ENCODE data around the gene LRRN4CL. TPM values are rescaled to one million over a fixed set of nuclear protein-coding genes. Genes with fewer than 3 reads are reported as not detected.

LRRN4CL gene
- total and polyA plus RNA-seq, 7 donors, result 1.8 to 4.8 (median 3.0) TPM

DNA sequence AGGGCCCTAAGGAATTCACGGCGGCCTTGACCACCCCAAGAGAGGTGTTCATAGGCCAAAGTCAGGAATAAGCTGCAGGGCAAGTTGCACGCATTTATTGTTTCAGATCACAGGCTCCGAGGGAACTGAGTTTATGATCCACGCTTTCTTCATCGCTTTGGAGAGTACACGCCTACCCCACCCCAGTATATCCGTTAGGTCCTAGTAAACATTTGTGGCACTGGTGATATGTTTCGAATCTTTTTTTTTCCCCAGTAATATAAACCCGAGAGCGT is 43.7 kb downstream of the LRRN4CL start:
- peaks cover 24% of the 10 kb centered on the region for H3K4me1 ChIP-seq
- peak overlapping the region; percentile 97 for H3K27ac ChIP-seq
- 9 to 14% (median 10%) methylated on average over 11 of the region's 11 CpGs for WGBS, 3 donors
- DNase-seq (no peak), ATAC-seq (no peak)
- H3K27me3 ChIP-seq (ENCODE audit: insufficient read depth in 3 of 3, low read length in 2 of 3), result no peaks in the 10 kb centered on the region
- TF ChIP-seq CTCF (IDR thresholded peaks at IDR 0.05), result no peak
- H3K36me3 ChIP-seq (ENCODE audit: insufficient read depth in 1 of 2, low read depth in 1 of 2), result peaks cover 0 to 54% of the 10 kb centered on the region in 2 donors
- intact Hi-C loops (cut with DNase I), result no loop called here
- peak overlapping the region; percentile 100 for H3K4me3 ChIP-seq
- H3K9me3 ChIP-seq, result no peaks in the 10 kb centered on the region

DNA sequence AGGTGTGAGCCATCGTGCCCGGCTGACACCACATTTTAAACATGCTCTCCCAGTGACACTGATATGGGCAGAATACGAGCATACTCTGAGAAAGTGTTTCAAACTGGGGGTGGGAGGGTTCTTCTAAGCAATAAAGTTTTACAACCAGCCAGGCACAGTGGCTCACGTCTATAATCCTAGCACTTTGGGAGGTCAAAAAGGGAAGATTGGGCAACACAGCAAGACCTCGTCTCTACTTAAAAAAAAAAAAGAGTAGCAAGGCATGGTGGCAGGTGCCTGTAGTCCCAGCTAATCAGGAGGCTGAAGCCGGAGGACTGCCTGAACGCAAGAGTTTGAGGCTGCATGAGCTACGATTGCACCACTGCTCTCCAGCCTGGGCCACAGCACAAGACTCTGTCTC is 45.1 kb downstream of the LRRN4CL start:
- Histone ChIP-seq H3K36me3 (ENCODE audit: insufficient read depth in 1 of 2, low read depth in 1 of 2) (peaks cover 0 to 48% of the 10 kb centered on the region in 2 donors), H3K27me3 (ENCODE audit: insufficient read depth in 3 of 3, low read length in 2 of 3) (no peaks in the 10 kb centered on the region), H3K4me1 (peaks cover 24% of the 10 kb centered on the region), H3K9me3 (no peaks in the 10 kb centered on the region), H3K4me3 (no peak overlapping the region), H3K27ac (no peak overlapping the region)
- no peak for TF ChIP-seq CTCF (IDR thresholded peaks at IDR 0.05)
- ATAC-seq, result no peak
- intact Hi-C loops (cut with DNase I), result no loop called here
- 75 to 82% (median 75%) methylated on average over 8 of the region's 8 CpGs for WGBS, 3 donors
- no peak for DNase-seq

Other genes starting within 250 kb of the LRRN4CL start
- 100 to 1,000 TPM; 376 to 679 (median 425) TPM for gene AHNAK, start 142.7 kb downstream of the LRRN4CL start, total RNA-seq
- 100 to 1,000 TPM in 2 of 3 donors, 10 to 100 TPM in 1; 93.5 to 227 (median 206) TPM for gene AHNAK, start 142.7 kb downstream of the LRRN4CL start, polyA plus RNA-seq
- gene EEF1G, start 115.6 kb downstream of the LRRN4CL start, total RNA-seq, result 1,000 to 10,000 TPM; 1,137 to 1,954 (median 1,509) TPM
- 1,000 to 10,000 TPM; 1,687 to 2,356 (median 2,243) TPM for gene EEF1G, start 115.6 kb downstream of the LRRN4CL start, polyA plus RNA-seq
- 10 to 100 TPM; 14.3 to 23.7 (median 19.6) TPM for gene TUT1, start 98.0 kb downstream of the LRRN4CL start, total RNA-seq
- 10 to 100 TPM; 12.1 to 15.5 (median 12.7) TPM for gene TUT1, start 98.0 kb downstream of the LRRN4CL start, polyA plus RNA-seq
- gene MTA2, start 87.7 kb downstream of the LRRN4CL start, total RNA-seq, result 10 to 100 TPM; 20.0 to 32.5 (median 28.6) TPM
- 10 to 100 TPM; 18.4 to 27.1 (median 26.9) TPM for gene MTA2, start 87.7 kb downstream of the LRRN4CL start, polyA plus RNA-seq
- 10 to 100 TPM; 14.1 to 19.5 (median 16.9) TPM for gene EML3, start 76.8 kb downstream of the LRRN4CL start, total RNA-seq
- 10 to 100 TPM in 2 of 3 donors, 1 to 10 TPM in 1; 7.4 to 11.3 (median 11.1) TPM for gene EML3, start 76.8 kb downstream of the LRRN4CL start, polyA plus RNA-seq
- gene ROM1, start 76.3 kb downstream of the LRRN4CL start, total RNA-seq, result 1 to 10 TPM; 2.0 to 4.4 (median 3.1) TPM
- gene ROM1, start 76.3 kb downstream of the LRRN4CL start, polyA plus RNA-seq, result 1 to 10 TPM; 3.7 to 5.5 (median 4.7) TPM
- gene B3GAT3, start 67.5 kb downstream of the LRRN4CL start, total RNA-seq, result 10 to 100 TPM in 3 of 4 donors, 1 to 10 TPM in 1; 7.4 to 11.8 (median 11.0) TPM
- 10 to 100 TPM; 11.7 to 37.6 (median 20.0) TPM for gene B3GAT3, start 67.5 kb downstream of the LRRN4CL start, polyA plus RNA-seq
- gene GANAB, start 42.9 kb downstream of the LRRN4CL start, total RNA-seq, result 10 to 100 TPM; 59.7 to 62.2 (median 61.4) TPM
- gene GANAB, start 42.9 kb downstream of the LRRN4CL start, polyA plus RNA-seq, result 10 to 100 TPM; 34.3 to 64.6 (median 62.0) TPM
- gene INTS5, start 36.2 kb downstream of the LRRN4CL start, total RNA-seq, result 10 to 100 TPM; 13.5 to 20.6 (median 17.1) TPM
- 10 to 100 TPM in 1 of 3 donors, 1 to 10 TPM in 2; 8.1 to 19.9 (median 9.3) TPM for gene INTS5, start 36.2 kb downstream of the LRRN4CL start, polyA plus RNA-seq
- gene C11orf98, start 24.3 kb downstream of the LRRN4CL start, total RNA-seq, result 10 to 100 TPM; 29.8 to 50.9 (median 50.2) TPM
- 100 to 1,000 TPM in 1 of 3 donors, 10 to 100 TPM in 2; 87.1 to 155 (median 93.1) TPM for gene C11orf98, start 24.3 kb downstream of the LRRN4CL start, polyA plus RNA-seq
- 10 to 100 TPM in 2 of 4 donors, 1 to 10 TPM in 2; 3.8 to 12.8 (median 9.4) TPM for gene CSKMT, start 24.2 kb downstream of the LRRN4CL start, total RNA-seq
- 10 to 100 TPM in 1 of 3 donors, 1 to 10 TPM in 2; 4.8 to 11.4 (median 7.8) TPM for gene CSKMT, start 24.2 kb downstream of the LRRN4CL start, polyA plus RNA-seq
- 1 to 10 TPM; 5.2 to 8.8 (median 7.1) TPM for gene UQCC3, start 17.9 kb downstream of the LRRN4CL start, total RNA-seq
- 10 to 100 TPM in 1 of 3 donors, 1 to 10 TPM in 2; 6.4 to 16.5 (median 8.6) TPM for gene UQCC3, start 17.9 kb downstream of the LRRN4CL start, polyA plus RNA-seq
- gene LBHD1, start 17.3 kb downstream of the LRRN4CL start, total RNA-seq, result 1 to 10 TPM in 3 of 4 donors, under 1 TPM in 1; 0.74 to 3.2 (median 1.9) TPM
- 1 to 10 TPM in 2 of 3 donors, under 1 TPM in 1; 0.98 to 3.6 (median 1.6) TPM for gene LBHD1, start 17.3 kb downstream of the LRRN4CL start, polyA plus RNA-seq
- gene UBXN1, start 10.5 kb downstream of the LRRN4CL start, total RNA-seq, result 100 to 1,000 TPM; 102 to 204 (median 149) TPM
- gene UBXN1, start 10.5 kb downstream of the LRRN4CL start, polyA plus RNA-seq, result 100 to 1,000 TPM; 225 to 376 (median 295) TPM
- gene BSCL2, start 17.9 kb upstream of the LRRN4CL start, total RNA-seq, result 10 to 100 TPM; 17.0 to 45.4 (median 29.0) TPM
- 100 to 1,000 TPM in 1 of 3 donors, 10 to 100 TPM in 2; 61.5 to 174 (median 63.5) TPM for gene BSCL2, start 17.9 kb upstream of the LRRN4CL start, polyA plus RNA-seq
- gene GNG3, start 18.1 kb upstream of the LRRN4CL start, total RNA-seq, result not detected
- under 1 TPM in 2 of 3 donors, not detected in 1; 0.10 to 0.39 TPM for gene GNG3, start 18.1 kb upstream of the LRRN4CL start, polyA plus RNA-seq
- 10 to 100 TPM; 27.2 to 39.7 (median 31.4) TPM for gene HNRNPUL2, start 37.9 kb upstream of the LRRN4CL start, total RNA-seq
- gene HNRNPUL2, start 37.9 kb upstream of the LRRN4CL start, polyA plus RNA-seq, result 10 to 100 TPM; 23.8 to 35.1 (median 25.0) TPM
- gene TTC9C, start 39.0 kb upstream of the LRRN4CL start, total RNA-seq, result 10 to 100 TPM; 14.8 to 19.6 (median 16.4) TPM
- 10 to 100 TPM; 20.2 to 30.4 (median 28.2) TPM for gene TTC9C, start 39.0 kb upstream of the LRRN4CL start, polyA plus RNA-seq
- 1 to 10 TPM; 5.4 to 8.7 (median 6.5) TPM for gene ZBTB3, start 64.6 kb upstream of the LRRN4CL start, total RNA-seq
- 1 to 10 TPM; 1.5 to 3.5 (median 2.1) TPM for gene ZBTB3, start 64.6 kb upstream of the LRRN4CL start, polyA plus RNA-seq
- gene POLR2G, start 72.0 kb upstream of the LRRN4CL start, total RNA-seq, result 10 to 100 TPM; 31.7 to 44.7 (median 36.2) TPM
- gene POLR2G, start 72.0 kb upstream of the LRRN4CL start, polyA plus RNA-seq, result 10 to 100 TPM; 44.0 to 92.6 (median 48.8) TPM
- 10 to 100 TPM; 13.5 to 19.9 (median 18.3) TPM for gene TAF6L, start 81.9 kb upstream of the LRRN4CL start, total RNA-seq
- 10 to 100 TPM; 18.0 to 26.5 (median 20.1) TPM for gene TAF6L, start 81.9 kb upstream of the LRRN4CL start, polyA plus RNA-seq
- gene TMEM179B, start 97.9 kb upstream of the LRRN4CL start, total RNA-seq, result 10 to 100 TPM; 12.2 to 18.5 (median 16.0) TPM
- gene TMEM179B, start 97.9 kb upstream of the LRRN4CL start, polyA plus RNA-seq, result 10 to 100 TPM; 31.5 to 42.0 (median 34.4) TPM
- 10 to 100 TPM in 1 of 4 donors, 1 to 10 TPM in 3; 6.2 to 11.5 (median 8.4) TPM for gene TMEM223, start 102.5 kb upstream of the LRRN4CL start, total RNA-seq
- 10 to 100 TPM; 16.6 to 37.7 (median 21.7) TPM for gene TMEM223, start 102.5 kb upstream of the LRRN4CL start, polyA plus RNA-seq
- gene NXF1, start 115.9 kb upstream of the LRRN4CL start, total RNA-seq, result 10 to 100 TPM; 38.3 to 45.4 (median 41.9) TPM
- gene NXF1, start 115.9 kb upstream of the LRRN4CL start, polyA plus RNA-seq, result 10 to 100 TPM; 36.3 to 67.0 (median 49.7) TPM
- 10 to 100 TPM; 16.0 to 24.6 (median 20.7) TPM for gene STX5, start 142.5 kb upstream of the LRRN4CL start, total RNA-seq
- 10 to 100 TPM; 18.2 to 21.1 (median 21.1) TPM for gene STX5, start 142.5 kb upstream of the LRRN4CL start, polyA plus RNA-seq
- gene TEX54, start 143.3 kb upstream of the LRRN4CL start, total RNA-seq, result not detected
- not detected for gene TEX54, start 143.3 kb upstream of the LRRN4CL start, polyA plus RNA-seq
- 10 to 100 TPM; 32.9 to 74.9 (median 54.2) TPM for gene WDR74, start 150.1 kb upstream of the LRRN4CL start, total RNA-seq
- gene WDR74, start 150.1 kb upstream of the LRRN4CL start, polyA plus RNA-seq, result 100 to 1,000 TPM in 1 of 3 donors, 10 to 100 TPM in 2; 90.1 to 121 (median 92.5) TPM
- 100 to 1,000 TPM in 3 of 4 donors, 10 to 100 TPM in 1; 62.6 to 187 (median 132) TPM for gene SLC3A2, start 191.4 kb upstream of the LRRN4CL start, total RNA-seq
- gene SLC3A2, start 191.4 kb upstream of the LRRN4CL start, polyA plus RNA-seq, result 100 to 1,000 TPM; 149 to 374 (median 208) TPM
- not detected for gene CHRM1, start 231.8 kb upstream of the LRRN4CL start, total RNA-seq
- under 1 TPM in 1 of 3 donors, not detected in 2; 0.06 TPM for gene CHRM1, start 231.8 kb upstream of the LRRN4CL start, polyA plus RNA-seq